Mesothelial cell of epicardium (in vitro differentiated cells): ENCODE results near the gene COX14. TPM values are rescaled to one million over a fixed set of nuclear protein-coding genes. Genes with fewer than 3 reads are reported as not detected.

Experiments
- DNase-seq, 2 experiments: peaks; one replicate each; pipeline ENCODE4 v3.0.0; 2021; ENCODE audit warnings: low spot score in 2 of 2; ENCODE audit not compliant: unreplicated experiment in 2 of 2
- H3K27ac Mint-ChIP-seq: 2 replicates; pipeline ENCODE4 v1.8.0; 2021; ENCODE audit warnings: mixed read lengths
- H3K27me3 Mint-ChIP-seq: 2 replicates; pipeline ENCODE4 v1.8.0; 2021; ENCODE audit warnings: low read depth, mixed read lengths
- H3K36me3 Mint-ChIP-seq: 2 replicates; pipeline ENCODE4 v1.8.0; 2021; ENCODE audit warnings: mixed read lengths
- H3K4me1 Mint-ChIP-seq: 2 replicates; pipeline ENCODE4 v1.8.0; 2021; ENCODE audit warnings: mixed read lengths
- H3K4me3 Mint-ChIP-seq: 2 replicates; pipeline ENCODE4 v1.8.0; 2021; ENCODE audit warnings: mild to moderate bottlenecking, moderate library complexity, mixed read lengths
- H3K9me3 Mint-ChIP-seq: 2 replicates; pipeline ENCODE4 v1.8.0; 2021; ENCODE audit warnings: mixed read lengths
- CTCF ChIP-seq: fragments of 200-600 bp; sonication (generic); IDR thresholded peaks from one replicate; pipeline ENCODE4 v1.5.0; 2021; ENCODE audit warnings: antibody characterized with exemption; ENCODE audit not compliant: unreplicated experiment
- total RNA-seq: library from RNA; stranded (reverse); gene quantifications from 3 replicates; pipeline ENCODE4 v1.2.1, GENCODE V29; 2021

COX14 gene
- total RNA-seq, 1 donor from 2014 or later: 25.0 TPM

- Mint-ChIP-seq H3K4me1 (peaks cover 17% of the 10 kb centered on the region), H3K27ac (peak overlapping the region; percentile 93), H3K27me3 (peaks cover 4% of the 10 kb centered on the region), H3K9me3 (no peaks in the 10 kb centered on the region), H3K36me3 (peaks cover 14% of the 10 kb centered on the region), H3K4me3 (peak overlapping the region; percentile 83)
- no peak for DNase-seq
- no peak for TF ChIP-seq CTCF
These were observed 25.9 kb upstream of the COX14 start for GRCh38 chr12:50086148-50086547.

GRCh38 chr12:50087151-50087550, 24.9 kb upstream of the COX14 start:
- Mint-ChIP-seq H3K4me1 (peaks cover 17% of the 10 kb centered on the region), H3K27me3 (no peaks in the 10 kb centered on the region), H3K36me3 (peaks cover 18% of the 10 kb centered on the region), H3K27ac (no peak overlapping the region), H3K9me3 (no peaks in the 10 kb centered on the region), H3K4me3 (no peak overlapping the region)
- no peak for TF ChIP-seq CTCF
- no peak for DNase-seq

- Mint-ChIP-seq H3K27ac (no peak overlapping the region), H3K27me3 (no peaks in the 10 kb centered on the region), H3K4me1 (peaks cover 17% of the 10 kb centered on the region), H3K36me3 (peaks cover 20% of the 10 kb centered on the region), H3K9me3 (no peaks in the 10 kb centered on the region), H3K4me3 (no peak overlapping the region)
- DNase-seq: no peak
- no peak for TF ChIP-seq CTCF
These were observed 24.0 kb upstream of the COX14 start for GRCh38 chr12:50087995-50088394.

- Mint-ChIP-seq H3K27ac (peak overlapping the region; percentile 32), H3K27me3 (no peaks in the 10 kb centered on the region), H3K9me3 (no peaks in the 10 kb centered on the region), H3K36me3 (peaks cover 20% of the 10 kb centered on the region), H3K4me3 (no peak overlapping the region), H3K4me1 (peaks cover 12% of the 10 kb centered on the region)
- no peak for DNase-seq
- peak; percentile 66 for TF ChIP-seq CTCF
These were observed 23.3 kb upstream of the COX14 start for GRCh38 chr12:50088577-50089335.

- no peak for TF ChIP-seq CTCF
- Mint-ChIP-seq H3K9me3 (no peaks in the 10 kb centered on the region), H3K4me3 (no peak overlapping the region), H3K27me3 (no peaks in the 10 kb centered on the region), H3K36me3 (peaks cover 27% of the 10 kb centered on the region), H3K27ac (no peak overlapping the region), H3K4me1 (peaks cover 9% of the 10 kb centered on the region)
- DNase-seq: no peak
These were observed 22.3 kb upstream of the COX14 start for GRCh38 chr12:50089730-50090129.
